Fibroblast of skin of right biceps (primary cell): ENCODE results near the gene CORO1C.
"Not testable (repeated sequence)": the region's sequence is repeated elsewhere in the genome, so short reads cannot be mapped to it uniquely, and the experiment has no call there.

Experiments used
- DNase-seq: peaks from one replicate; pipeline ENCODE4 v3.0.0-alpha.2; 2013

CORO1C gene

GRCh38 chr12:108731105-108731865 lies at the start of gene CORO1C:
CORO1C (minus strand) TSS chr12:108731518; CDS start chr12:108701318, 30,200 bp downstream.
- DNase-seq: peak; percentile 96

- no peak for DNase-seq
These were observed 48.8 kb upstream of the CORO1C start for GRCh38 chr12:108779998-108780688.

GRCh38 chr12:108778053-108778452 lies 46.7 kb upstream of the CORO1C start:
- DNase-seq: no peak

GRCh38 chr12:108777156-108777555 lies 45.8 kb upstream of the CORO1C start:
- DNase-seq: no peak

- peak; percentile 40 for DNase-seq
These were observed 42.8 kb upstream of the CORO1C start for GRCh38 chr12:108773798-108774788.

- DNase-seq: no peak
These were observed 41.8 kb upstream of the CORO1C start for GRCh38 chr12:108772891-108773797.

- no peak for DNase-seq
These were observed 40.9 kb upstream of the CORO1C start for GRCh38 chr12:108772247-108772646.

- not testable (repeated sequence) for DNase-seq
These were observed 40.5 kb upstream of the CORO1C start for GRCh38 chr12:108771835-108772234.

- DNase-seq: no peak
These were observed 39.6 kb upstream of the CORO1C start for GRCh38 chr12:108770963-108771362.

- no peak for DNase-seq
These were observed 39.0 kb upstream of the CORO1C start for GRCh38 chr12:108770269-108770829.

GRCh38 chr12:108768591-108769500 lies 37.5 kb upstream of the CORO1C start:
- no peak for DNase-seq

- no peak for DNase-seq
These were observed 35.0 kb upstream of the CORO1C start for GRCh38 chr12:108766294-108766693.

- DNase-seq: no peak
These were observed 34.0 kb upstream of the CORO1C start for GRCh38 chr12:108765289-108765764.

GRCh38 chr12:108764540-108765288 lies 33.4 kb upstream of the CORO1C start:
- no peak for DNase-seq

GRCh38 chr12:108761226-108761625 lies 29.9 kb upstream of the CORO1C start:
- DNase-seq: no peak

GRCh38 chr12:108759924-108760323 lies 28.6 kb upstream of the CORO1C start:
- no peak for DNase-seq

GRCh38 chr12:108757856-108758255 lies 26.5 kb upstream of the CORO1C start:
- no peak for DNase-seq

- DNase-seq: no peak
These were observed 25.1 kb upstream of the CORO1C start for GRCh38 chr12:108756421-108756820.

- DNase-seq: no peak
These were observed 24.2 kb upstream of the CORO1C start for GRCh38 chr12:108755481-108755880.

- no peak for DNase-seq
These were observed 22.7 kb upstream of the CORO1C start for GRCh38 chr12:108753976-108754375.
